NCI-H1105 (cell line): ENCODE results near the gene RBFOX2.
A peak's percentile ranks its signal among the peaks of the same experiment; 100 is the strongest.

Experiments
- DNase-seq: peaks from one replicate; lab custom pipeline; 2025; lab: John Stamatoyannopoulos, UW

The RBFOX2 gene

GRCh38 chr22:35930933-35931332, 97.7 kb downstream of the RBFOX2 start:
- peak; percentile 5 for DNase-seq

GRCh38 chr22:35928285-35928798, 100.3 kb downstream of the RBFOX2 start:
- no peak for DNase-seq

GRCh38 chr22:35923026-35923425, 105.6 kb downstream of the RBFOX2 start:
- DNase-seq, result no peak

GRCh38 chr22:35921777-35922176, 106.8 kb downstream of the RBFOX2 start:
- DNase-seq, result peak; percentile 38

GRCh38 chr22:35921044-35921443, 107.6 kb downstream of the RBFOX2 start:
- DNase-seq, result no peak

GRCh38 chr22:35919002-35919542, 109.6 kb downstream of the RBFOX2 start:
- no peak for DNase-seq

- DNase-seq, result no peak
Measured at GRCh38 chr22:35918456-35918855, 110.2 kb downstream of the RBFOX2 start.

- DNase-seq, result no peak
Measured at GRCh38 chr22:35917651-35918050, 111.0 kb downstream of the RBFOX2 start.

GRCh38 chr22:35915477-35916013, 113.1 kb downstream of the RBFOX2 start:
- DNase-seq, result no peak

- peak; percentile 81 for DNase-seq
Measured at GRCh38 chr22:35914665-35915476, 113.8 kb downstream of the RBFOX2 start.

- no peak for DNase-seq
Measured at GRCh38 chr22:35914357-35914664, 114.3 kb downstream of the RBFOX2 start.

- no peak for DNase-seq
Measured at GRCh38 chr22:35913925-35914324, 114.7 kb downstream of the RBFOX2 start.

GRCh38 chr22:35912658-35913057, 116.0 kb downstream of the RBFOX2 start:
- DNase-seq, result no peak

- DNase-seq, result no peak
Measured at GRCh38 chr22:35911877-35912276, 116.7 kb downstream of the RBFOX2 start.

- DNase-seq, result no peak
Measured at GRCh38 chr22:35910926-35911325, 117.7 kb downstream of the RBFOX2 start.

- DNase-seq, result no peak
Measured at GRCh38 chr22:35910003-35910769, 118.4 kb downstream of the RBFOX2 start.

GRCh38 chr22:35905894-35906293, 122.7 kb downstream of the RBFOX2 start:
- no peak for DNase-seq

- no peak for DNase-seq
Measured at GRCh38 chr22:35904752-35905151, 123.9 kb downstream of the RBFOX2 start.

GRCh38 chr22:35904336-35904692, 124.3 kb downstream of the RBFOX2 start:
- no peak for DNase-seq

GRCh38 chr22:35903571-35904335, 124.9 kb downstream of the RBFOX2 start:
- DNase-seq, result no peak

GRCh38 chr22:35900483-35901168, 128.0 kb downstream of the RBFOX2 start:
- DNase-seq, result no peak
